HG03469 (cell line): ENCODE data around the gene ARL6IP4.

Source experiments
- ATAC-seq: cut with Tn5 transposase; IDR thresholded peaks from one replicate; pipeline ENCODE4 v1.9.1; 2021; ENCODE audit warnings: mild to moderate bottlenecking, moderate library complexity, moderate number of reproducible peaks; ENCODE audit not compliant: unreplicated experiment

ARL6IP4 gene

DNA sequence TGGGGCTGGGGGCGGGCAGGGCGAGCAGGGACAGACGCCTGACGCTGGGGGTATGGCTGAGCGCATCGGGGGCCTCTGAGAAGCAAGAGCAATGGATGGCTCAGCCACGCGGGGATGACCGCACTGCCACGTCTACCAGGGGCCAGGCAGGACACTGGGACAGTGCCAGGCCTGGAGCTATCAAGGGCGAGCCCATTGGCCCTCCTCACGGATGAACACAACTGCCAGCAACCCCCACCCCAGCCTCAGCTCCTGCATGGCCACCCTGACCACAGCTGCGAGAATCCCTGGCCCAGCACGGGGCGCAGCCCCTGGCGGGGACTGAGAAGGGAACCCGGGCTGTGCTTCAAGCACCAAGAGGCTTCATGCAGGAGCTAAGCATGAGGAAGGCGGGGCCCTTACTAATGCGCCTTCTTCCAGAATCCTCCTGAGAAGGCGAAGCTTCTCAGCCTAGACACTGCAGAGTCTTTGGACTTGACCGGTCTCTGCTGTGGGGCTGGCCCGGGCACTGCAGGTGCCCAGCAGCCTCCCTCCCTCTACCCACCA lies 9.5 kb downstream of the ARL6IP4 start:
- ATAC-seq, result no peak

DNA sequence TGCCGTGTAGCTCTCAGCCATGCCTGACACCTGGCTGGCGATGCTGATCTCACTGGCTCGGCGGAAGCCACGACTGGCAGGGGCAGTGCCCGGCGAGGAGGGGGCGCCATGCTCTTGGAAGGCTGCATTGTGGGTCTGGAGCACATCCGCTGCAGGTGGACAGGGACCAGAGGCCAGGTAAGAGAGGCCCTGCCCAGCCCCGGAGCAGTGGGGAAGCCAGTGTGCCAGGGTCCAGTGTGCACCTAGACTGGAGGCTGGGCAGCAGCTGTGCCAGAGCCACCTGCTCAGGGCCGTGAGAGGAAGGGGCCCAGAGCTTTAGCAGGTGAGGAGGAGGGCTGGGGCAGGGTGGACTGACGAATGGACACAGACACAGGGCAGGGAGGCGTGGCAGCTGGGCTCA lies 10.1 kb downstream of the ARL6IP4 start:
- no peak for ATAC-seq

DNA sequence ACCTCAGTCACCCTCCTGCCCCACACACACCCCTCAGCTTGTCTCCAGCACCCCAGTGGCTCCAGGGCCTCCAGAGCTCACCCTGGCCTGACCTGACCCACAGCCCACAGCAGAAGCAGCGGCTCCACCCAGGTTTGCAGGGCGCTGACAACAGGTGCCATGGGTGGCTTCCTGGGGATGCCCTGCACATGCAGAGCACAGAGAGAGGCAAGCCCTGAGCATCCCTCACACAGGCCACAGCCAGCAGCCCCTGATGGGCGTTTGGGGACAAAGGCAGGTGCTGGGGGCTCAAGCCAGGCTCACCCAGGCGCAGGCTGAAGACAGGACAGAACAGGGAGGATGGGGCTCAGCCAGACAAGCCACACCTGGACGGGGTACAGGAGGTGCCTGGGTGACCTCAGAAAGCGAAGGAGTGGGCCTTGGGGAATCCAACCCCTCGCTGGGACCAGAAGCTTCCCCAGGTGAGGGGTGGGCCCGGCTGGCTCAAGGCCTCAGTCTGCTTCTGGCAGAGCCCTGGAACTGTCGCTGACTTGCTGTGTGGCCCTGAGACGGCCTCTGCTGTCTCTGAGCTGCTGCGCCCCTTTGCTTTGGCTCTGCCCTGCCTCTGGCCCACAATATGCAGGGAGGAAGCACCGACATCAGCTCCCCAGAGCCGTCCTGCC lies 10.6 kb downstream of the ARL6IP4 start:
- no peak for ATAC-seq

DNA sequence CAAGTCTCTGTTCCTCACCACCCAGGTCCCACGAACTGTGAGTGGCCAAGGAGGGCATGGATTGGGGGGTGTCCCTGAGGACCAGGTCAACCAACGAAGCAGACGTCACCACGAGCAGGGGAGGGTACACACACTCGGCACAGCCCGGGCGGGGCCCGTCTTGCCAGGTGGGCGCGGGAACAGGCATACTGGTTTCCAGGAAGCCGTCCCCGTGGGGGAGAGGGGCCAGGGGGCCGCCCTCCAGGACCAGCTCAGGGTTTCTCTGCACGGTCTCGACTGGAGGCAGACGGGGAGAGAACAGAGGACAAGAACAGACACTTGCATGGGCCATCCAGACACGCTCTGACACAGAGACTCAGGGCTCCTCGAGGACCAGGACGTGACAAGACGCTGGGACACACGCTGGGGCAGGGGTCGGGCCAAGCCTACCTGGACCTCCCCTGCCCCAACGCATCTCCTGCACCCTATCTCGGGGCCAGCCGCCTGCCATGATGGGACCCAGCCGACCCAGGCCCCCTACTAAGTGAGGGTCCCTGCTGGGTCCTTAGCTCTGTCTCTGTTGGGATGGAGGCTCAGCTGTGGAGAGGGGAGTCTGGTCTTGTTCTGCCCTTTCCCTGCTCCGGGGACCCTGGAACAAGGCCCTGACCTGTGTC lies 11.3 kb downstream of the ARL6IP4 start:
- no peak for ATAC-seq

DNA sequence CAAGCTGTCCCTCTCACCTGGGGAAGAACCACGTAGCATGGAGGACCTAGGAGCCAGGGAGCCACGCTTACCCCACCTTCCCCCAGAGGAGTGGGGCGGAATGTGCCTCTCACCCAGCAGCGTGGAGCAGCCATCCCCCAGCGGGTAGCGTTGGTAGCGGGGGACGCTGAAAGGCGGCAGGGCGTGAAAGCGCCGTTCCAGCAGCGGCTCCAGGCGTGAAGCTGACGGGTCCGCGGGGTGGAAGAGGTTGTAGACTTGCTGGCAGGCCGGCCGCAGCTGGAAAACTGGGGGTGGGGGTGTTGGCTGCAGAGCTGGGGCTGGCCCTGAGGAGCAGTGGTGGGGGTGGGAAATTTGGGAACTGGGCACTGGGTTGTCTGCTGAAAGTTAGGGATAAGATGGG lies 11.9 kb downstream of the ARL6IP4 start:
- ATAC-seq, result no peak

DNA sequence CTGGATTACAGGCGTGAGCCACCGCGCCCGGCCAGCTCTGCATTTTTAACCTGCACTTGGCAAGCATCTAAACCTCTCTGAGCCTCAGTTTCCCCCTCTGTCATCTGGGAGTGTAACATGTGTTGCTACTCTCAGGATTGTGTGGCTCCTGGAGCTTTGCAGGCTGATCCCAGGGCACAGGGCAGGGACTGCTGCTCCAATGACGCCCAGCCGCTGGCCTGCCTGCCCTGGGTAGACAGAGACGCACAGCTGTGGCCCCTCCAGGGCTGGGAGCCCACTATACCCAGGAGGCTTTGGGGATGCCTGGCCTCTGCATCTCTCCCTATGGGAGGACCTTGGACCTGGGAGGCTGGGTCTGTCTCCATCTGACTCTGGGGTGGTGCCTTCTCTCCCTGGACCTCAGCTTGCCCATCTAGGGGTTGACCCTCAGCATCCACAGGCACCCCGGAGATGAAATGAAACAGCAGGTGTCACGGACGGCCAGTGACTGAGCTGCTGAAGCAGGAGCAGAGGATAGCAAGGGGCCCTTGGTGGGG lies 13.7 kb downstream of the ARL6IP4 start:
- no peak for ATAC-seq

DNA sequence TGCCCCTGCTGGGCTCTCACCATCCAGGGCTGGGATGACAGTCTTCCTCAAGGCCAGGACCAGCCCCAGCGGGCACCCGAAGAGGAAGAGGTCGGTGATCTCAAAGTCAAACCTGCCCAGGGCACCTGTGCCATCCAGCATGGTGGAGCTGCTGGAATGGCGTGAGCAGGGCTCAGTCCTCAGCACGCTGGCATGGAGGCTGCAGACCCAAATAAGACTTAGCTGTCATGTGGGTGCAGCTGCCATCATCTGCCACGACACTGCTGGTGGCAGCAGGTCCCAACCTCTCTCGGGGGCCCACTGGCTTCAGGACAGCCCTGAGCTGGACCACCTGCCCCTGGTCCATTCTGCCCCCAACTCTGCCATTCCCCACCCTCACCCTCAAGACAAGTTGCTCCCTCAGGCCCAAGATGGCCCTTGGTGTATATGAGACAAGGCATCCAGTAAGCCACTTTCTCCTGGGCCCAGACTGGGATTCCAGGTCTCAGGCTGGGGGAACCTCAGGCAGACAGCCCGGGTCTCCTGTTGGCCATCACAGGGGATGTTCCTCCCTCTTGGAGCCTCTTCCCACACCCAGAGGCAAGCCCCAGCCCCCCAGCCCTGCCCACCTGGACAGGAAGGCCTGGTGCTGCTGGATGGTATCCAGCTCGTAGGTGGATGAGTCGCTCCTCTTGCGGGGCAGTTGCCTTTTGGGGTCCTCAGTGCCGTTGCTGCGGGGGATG lies 14.5 kb downstream of the ARL6IP4 start:
- ATAC-seq, result no peak

DNA sequence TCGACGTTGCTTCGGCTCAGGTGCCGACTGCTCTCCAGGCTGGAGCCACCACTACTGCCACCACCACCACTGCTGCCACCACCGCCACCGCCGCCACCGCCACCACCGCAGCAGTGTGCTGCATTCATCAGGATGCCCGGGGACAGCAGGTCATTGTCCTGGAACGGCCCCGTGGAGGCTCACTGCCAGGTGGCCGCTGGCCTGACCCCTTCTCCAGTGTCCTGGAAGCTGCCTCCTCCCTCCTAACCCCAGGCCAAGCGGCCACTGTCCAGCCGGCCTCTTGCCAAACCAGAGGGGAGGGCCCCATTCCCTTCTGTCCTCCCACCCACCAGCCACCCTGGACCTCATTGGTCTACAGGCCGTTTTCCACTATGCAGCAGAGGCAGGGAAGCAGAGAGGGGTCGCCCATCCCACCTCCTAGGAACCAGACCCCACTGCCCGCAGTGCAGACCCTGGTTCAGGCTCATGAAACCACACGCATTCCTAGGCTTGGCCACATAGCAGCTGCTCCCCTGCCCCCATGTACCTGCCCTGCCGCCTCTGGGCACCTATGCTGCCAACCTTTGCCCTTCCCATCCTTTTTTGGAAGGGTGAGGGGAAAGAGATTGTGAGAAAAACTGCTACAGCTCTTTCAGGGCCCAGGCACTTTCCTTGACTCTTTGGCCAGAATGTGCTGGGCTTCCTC lies 15.2 kb downstream of the ARL6IP4 start:
- no peak for ATAC-seq

DNA sequence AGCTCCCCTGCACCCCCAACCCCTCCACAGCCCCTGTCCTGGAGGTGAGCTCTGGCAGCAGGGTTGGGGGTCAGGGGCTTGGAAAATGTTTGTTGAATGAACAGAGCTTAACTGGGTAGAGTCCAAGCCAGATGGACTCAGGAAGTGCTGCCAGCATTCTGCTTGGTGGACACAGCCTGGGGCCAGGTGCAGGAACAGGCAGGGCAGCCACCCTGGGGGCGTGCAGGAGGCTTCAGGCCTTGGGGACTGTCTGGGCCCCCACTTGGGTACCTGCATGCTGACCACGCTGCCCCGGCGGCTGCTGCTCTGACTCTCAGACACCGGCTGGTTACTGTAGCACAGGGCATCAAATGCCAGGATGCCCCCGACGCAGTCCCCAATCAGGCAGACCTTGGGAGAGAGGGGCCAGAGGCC lies 15.7 kb downstream of the ARL6IP4 start:
- ATAC-seq, result no peak

DNA sequence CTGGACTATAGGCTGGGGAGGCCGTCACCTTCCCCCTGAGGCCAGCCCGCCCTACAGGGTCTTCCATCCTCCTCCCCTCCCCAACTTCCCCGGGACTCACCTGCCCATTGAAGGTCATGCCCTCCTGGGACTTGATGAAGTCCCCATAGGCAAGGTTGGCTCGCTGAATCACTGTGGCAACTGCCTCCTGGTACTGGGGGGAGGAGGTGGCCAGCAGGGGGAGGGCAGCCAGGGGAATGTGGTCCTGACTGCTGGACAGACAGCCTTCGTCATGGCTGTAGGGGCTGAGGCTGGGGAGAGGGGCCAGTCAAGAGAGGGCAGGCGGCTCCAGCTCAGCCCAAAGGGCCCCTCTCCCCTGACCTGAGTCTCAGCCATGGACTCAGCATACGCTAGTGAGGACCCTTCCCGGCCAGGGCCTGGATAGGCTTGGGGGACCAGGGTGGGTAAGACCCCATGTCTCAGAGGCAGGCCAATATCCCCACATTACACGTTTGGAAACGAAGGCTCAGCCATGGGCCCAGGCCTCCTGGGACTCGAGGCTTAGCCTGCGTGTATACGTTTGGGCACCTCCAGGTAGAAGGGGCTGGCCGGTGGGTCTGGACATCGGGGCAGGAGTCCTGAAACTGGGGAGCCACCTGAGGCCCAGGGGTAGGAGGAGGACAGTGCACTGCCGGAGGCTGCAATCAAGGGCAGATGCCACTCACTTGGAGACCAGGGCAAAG lies 16.3 kb downstream of the ARL6IP4 start:
- ATAC-seq, result no peak

DNA sequence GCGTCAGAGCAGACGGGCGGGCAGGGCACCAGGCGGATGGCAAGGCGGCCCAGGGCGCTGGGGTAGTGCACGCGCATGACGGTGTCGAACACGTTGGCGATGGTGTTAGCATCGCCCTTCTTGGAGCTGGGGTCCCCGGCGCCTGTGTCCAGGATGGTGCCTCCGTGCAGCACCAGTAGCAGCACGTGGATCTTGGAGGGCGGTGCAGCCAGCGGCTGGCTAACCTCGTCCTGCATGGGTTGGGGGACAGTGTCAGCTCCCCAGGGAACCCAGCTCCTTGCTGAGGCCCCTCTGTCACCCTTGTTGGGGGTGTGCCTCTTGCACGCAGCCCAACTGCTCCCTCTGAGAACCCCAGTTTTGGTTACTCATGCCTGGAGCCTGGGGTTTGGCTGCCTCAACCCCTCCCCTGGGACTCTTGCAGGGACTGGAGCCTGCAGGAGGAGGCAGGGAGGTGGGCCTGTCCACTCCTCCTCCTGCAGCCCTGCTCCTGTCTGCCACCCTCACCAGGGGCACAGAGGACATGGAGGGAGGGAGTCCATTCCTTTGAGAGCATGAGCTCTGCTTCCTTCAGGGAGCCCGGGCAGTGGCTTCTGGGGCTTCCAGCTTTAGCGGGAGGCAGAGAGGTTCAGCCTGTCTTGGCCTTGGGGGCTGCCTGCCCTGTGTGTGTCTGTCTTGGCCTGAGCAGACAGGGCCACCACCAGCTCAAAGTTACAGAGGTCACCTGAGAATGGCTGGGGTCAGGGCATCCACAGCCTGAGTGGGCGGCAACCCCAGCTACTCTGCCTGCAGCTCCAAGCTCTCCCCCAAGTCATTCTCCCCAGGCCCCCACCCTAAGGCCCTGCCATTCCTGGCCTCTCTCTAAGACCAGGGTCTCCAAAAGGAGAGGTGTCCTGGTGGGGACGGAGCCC lies 17.1 kb downstream of the ARL6IP4 start:
- ATAC-seq, result no peak

DNA sequence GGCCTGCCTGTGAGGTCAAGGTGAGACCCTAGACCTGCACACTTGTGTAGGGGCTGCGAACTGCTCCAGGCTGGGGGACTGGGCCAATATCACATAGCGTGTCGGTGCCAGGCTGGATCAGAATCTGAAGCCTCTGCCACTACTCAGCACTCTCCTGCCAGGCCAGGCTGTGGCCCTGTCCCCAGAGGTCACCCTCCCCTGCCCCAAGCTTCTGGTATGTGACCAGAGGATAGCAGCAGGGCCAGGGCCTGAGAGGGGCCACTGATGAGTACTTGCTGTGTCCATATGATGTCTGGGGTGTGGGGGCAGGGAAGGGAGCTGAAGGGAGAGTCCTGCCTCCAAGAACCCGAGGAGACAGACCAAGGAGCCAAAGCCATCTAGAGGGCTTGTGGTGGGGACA lies 17.8 kb downstream of the ARL6IP4 start:
- ATAC-seq, result no peak

DNA sequence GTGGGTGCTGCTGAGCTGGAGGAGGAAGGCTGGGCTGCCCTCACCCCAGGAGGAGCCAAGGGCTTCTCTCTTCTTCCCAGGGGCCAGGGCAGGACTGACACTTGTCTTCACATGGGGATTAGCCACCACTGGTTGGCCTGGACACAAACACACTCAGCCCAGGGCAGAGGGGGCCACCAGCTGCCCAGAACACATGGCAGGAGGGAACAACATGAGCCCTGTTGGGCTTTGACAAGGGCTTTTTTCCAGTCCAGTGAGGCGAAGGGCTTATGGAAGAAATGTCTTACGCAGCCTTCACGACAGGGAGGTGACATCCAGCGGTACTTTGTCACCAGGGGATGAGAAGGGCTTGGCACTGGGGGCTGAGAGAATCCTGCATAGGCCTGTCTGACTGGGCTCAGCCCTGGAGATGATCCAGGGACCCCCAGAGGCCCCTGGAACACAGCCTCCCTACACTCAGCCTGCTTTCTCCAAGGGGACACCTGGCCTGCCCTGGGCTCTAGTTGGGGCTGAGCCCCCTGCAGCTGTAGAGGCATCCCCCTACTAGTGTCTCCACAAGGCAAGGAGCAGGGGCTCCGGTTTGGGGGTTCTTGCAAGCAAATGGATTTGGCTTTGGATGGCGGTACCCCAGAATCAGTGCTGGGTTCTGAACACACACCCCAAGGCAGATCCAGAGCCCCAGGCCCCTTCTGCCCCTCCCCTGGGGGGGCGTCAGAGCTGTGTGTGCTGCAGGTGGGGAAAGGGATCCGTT lies 18.9 kb downstream of the ARL6IP4 start:
- ATAC-seq, result no peak

DNA sequence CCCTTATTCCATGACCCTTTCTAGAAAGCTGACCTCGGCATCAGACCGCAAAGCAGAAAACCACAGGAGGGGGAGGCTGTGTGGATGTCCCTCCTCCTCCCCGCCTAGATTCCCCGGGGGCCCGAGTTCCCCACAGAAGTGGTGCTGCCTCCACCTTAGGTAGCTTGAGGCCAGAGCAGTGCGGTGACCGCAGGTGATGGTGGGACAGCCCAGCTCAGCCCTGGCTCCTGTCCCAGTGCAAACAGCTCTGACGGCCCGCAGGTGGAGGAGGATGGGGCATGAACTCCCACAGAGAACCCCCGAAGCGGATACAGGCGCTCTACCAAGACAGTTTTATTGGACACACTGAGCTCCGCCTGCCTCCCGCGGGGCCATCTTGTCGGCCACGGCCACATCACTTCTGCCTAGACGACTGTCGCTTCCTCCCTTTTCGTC lies 19.5 kb downstream of the ARL6IP4 start:
- ATAC-seq, result no peak

DNA sequence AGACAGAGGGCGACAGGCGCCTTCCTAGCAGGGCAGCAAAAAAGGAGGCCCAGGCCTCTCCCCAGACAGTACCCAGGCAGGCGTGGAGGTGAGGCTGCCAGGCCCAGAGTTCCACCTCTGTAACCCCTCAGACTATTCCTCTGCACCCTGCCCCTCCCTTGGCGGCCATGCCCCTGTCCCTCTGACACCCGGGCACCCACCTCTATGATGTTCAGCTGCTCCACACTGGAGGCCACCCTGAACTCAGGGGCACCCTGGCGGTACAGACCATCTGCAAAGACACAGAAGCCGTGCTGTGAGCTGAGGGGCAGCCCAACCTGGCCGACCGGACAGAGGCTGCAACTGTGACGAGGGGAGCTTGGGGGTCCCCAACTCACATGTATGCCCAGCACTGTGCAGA lies 20.1 kb downstream of the ARL6IP4 start:
- no peak for ATAC-seq

DNA sequence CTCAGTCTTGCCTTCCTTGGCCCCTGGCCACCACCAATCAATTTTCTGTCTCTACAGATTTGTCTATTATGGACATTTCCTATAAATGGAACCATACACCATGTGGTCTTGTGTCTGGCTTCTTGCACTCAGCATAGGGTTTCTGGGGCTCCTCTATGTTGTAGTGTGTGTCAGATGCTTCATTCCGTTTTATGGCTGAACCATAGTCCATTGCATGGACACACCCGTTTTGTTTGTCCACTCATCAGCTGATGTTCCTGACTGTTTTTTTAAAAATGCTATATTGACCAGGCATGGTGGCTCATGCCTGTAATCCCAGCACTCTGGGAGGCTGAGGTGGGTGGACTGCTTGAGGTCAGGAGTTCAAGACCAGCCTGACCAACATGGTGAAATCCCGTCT lies 21.0 kb downstream of the ARL6IP4 start:
- ATAC-seq, result no peak

DNA sequence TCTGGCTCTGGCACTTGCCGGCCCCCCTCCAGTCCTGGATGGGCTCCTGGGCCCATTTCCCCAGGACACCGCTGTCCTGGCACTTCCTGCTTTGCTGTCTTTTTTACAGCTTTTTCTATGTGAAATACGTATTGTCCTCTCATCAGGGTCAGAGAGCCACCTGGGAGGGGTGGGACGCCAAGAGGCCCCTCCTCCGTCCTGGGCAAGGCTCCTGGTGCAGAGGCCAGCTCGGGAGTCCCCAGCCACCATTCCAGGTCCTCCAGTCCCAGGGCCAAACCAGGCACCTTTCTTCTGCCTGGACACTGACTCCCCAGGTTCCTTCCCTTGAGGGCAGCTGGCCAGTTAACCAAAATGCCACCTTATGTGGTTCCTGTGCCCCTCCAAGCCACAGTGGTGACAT lies 22.8 kb downstream of the ARL6IP4 start:
- no peak for ATAC-seq

DNA sequence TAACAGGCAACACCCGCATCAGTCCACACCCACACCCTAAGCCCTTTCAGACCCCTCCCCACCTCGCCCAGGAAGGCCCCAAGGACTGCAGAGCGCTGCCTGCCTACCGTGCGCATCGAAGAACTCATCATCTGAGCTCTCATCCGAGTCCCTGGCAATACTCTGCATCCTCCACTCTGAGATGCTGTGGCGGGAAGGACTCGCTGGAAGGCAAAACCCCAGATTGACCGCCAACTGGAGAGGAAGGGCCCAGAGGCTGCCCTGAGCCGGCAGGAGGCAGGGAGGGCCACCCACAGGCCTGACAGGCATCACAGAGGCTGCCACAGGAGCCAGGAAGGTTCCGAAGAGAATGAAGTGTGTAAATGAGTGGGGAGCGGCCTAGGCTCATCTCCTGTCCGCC lies 23.8 kb downstream of the ARL6IP4 start:
- no peak for ATAC-seq
